ENCODE measurements around the gene TXNL4B. TPM values are rescaled to one million over a fixed set of nuclear protein-coding genes. Genes with fewer than 3 reads are reported as not detected.

TXNL4B gene
- total RNA-seq, 1 experiment from 2014 or later = 8.3 TPM

- ATAC-seq (no peak), DNase-seq (ENCODE audit: low spot score) (no peak)
- POLR2A ChIA-PET = no interaction called here
- CTCF ChIA-PET = interaction anchor here (2.5 kb wide), 1 partner anchor 24 kb away, joined by 68 read pairs; no protein-coding TSS in a partner anchor
- H3K36me3 Mint-ChIP-seq = peaks cover 5% of the 10 kb centered on the region; the same call in 1 of the 2 replicates
- H3K4me1 Mint-ChIP-seq = peaks cover 27% of the 10 kb centered on the region
- H3K4me3 Mint-ChIP-seq = no peak overlapping the region
- H3K9me3 Mint-ChIP-seq = no peaks in the 10 kb centered on the region
- no peak for TF ChIP-seq NFYB (CRISPR knock-in tag; conservative IDR thresholded peaks at IDR 0.05; ENCODE audit: low read depth)
- no peak for TF ChIP-seq JUN (CRISPR knock-in tag; IDR thresholded peaks at IDR 0.05)
- no peak for TF ChIP-seq ATF2 (CRISPR knock-in tag; IDR thresholded peaks at IDR 0.05; ENCODE audit: borderline replicate concordance, low read depth)
- TF ChIP-seq KAT7 (CRISPR knock-in tag; IDR thresholded peaks at IDR 0.05; ENCODE audit: borderline replicate concordance) = no peak
- no peak overlapping the region for H3K27ac Mint-ChIP-seq
- H3K27me3 Mint-ChIP-seq (ENCODE audit: low read depth) = no peaks in the 10 kb centered on the region; the same call in 1 of the 2 replicates
Measured at GRCh38 chr16:72126429-72126765, 33.0 kb upstream of the TXNL4B start.

- POLR2A ChIA-PET = interaction anchor here (1.9 kb wide), 1 partner anchor 24 kb away, joined by 8 read pairs; no protein-coding TSS in a partner anchor
- H3K27ac Mint-ChIP-seq = no peak overlapping the region
- ATAC-seq = no peak
Measured at GRCh38 chr16:72125635-72126428, 32.4 kb upstream of the TXNL4B start.

GRCh38 chr16:72124761-72125634 lies 31.6 kb upstream of the TXNL4B start:
- Mint-ChIP-seq H3K9me3 (no peaks in the 10 kb centered on the region), H3K4me3 (no peak overlapping the region), H3K36me3 (peaks cover 5% of the 10 kb centered on the region; the same call in 1 of the 2 replicates), H3K27ac (0 out of 2 replicates have a peak overlapping the region, but pooled peaks have one; percentile 8), H3K27me3 (ENCODE audit: low read depth) (no peaks in the 10 kb centered on the region; the same call in 1 of the 2 replicates), H3K4me1 (peaks cover 19% of the 10 kb centered on the region)
- ChIA-PET CTCF (interaction anchor here (0.5 to 2.5 kb wide), 29 partner anchors 13 to 1832 kb away, joined by 3 to 68 read pairs (median 5); partner anchors contain the start of genes DHX38 and TXNL4B), POLR2A (interaction anchor here (1.9 kb wide), 1 partner anchor 25 kb away, joined by 8 read pairs; no protein-coding TSS in a partner anchor)
- peak; percentile 80 for DNase-seq (ENCODE audit: low spot score)
- ATAC-seq = peak; percentile 90
- no peak for TF ChIP-seq ZNF232 (CRISPR knock-in tag; IDR thresholded peaks at IDR 0.05)
- TF ChIP-seq SP1 (CRISPR knock-in tag; conservative IDR thresholded peaks at IDR 0.05) = no peak
- TF ChIP-seq USF1 (CRISPR knock-in tag; IDR thresholded peaks at IDR 0.05) = peak; percentile 85
- TF ChIP-seq USF2 (CRISPR knock-in tag; IDR thresholded peaks at IDR 0.05) = peak; percentile 85
- no peak for TF ChIP-seq ZNF425 (CRISPR knock-in tag; conservative IDR thresholded peaks at IDR 0.05)
- no peak for TF ChIP-seq JAZF1 (CRISPR knock-in tag; IDR thresholded peaks at IDR 0.05)
- peak; percentile 80 for TF ChIP-seq CTCF (IDR thresholded peaks at IDR 0.05)
- TF ChIP-seq EMX1 (CRISPR knock-in tag; IDR thresholded peaks at IDR 0.05) = no peak
- no peak for TF ChIP-seq KAT7 (CRISPR knock-in tag; IDR thresholded peaks at IDR 0.05; ENCODE audit: borderline replicate concordance)
- no peak for TF ChIP-seq IRF1 (CRISPR knock-in tag; IDR thresholded peaks at IDR 0.05)
- TF ChIP-seq ATF3 (CRISPR knock-in tag; conservative IDR thresholded peaks at IDR 0.05) = no peak

More at GRCh38 chr16:72125635-72126428, 32.4 kb upstream of the TXNL4B start:
- no peaks in the 10 kb centered on the region; the same call in 1 of the 2 replicates for H3K27me3 Mint-ChIP-seq (ENCODE audit: low read depth)
- CTCF ChIA-PET = interaction anchor here (0.5 to 2.5 kb wide), 23 partner anchors 14 to 1100 kb away, joined by 3 to 68 read pairs (median 5); partner anchors contain the start of genes DHX38 and TXNL4B
- peaks cover 22% of the 10 kb centered on the region for H3K4me1 Mint-ChIP-seq
- H3K9me3 Mint-ChIP-seq = no peaks in the 10 kb centered on the region
- no peak overlapping the region for H3K4me3 Mint-ChIP-seq
- DNase-seq (ENCODE audit: low spot score) = no peak
- TF ChIP-seq ZMAT4 (CRISPR knock-in tag; IDR thresholded peaks at IDR 0.05) = no peak
- no peak for TF ChIP-seq GABPB1 (CRISPR knock-in tag; IDR thresholded peaks at IDR 0.05)
- H3K36me3 Mint-ChIP-seq = peaks cover 5% of the 10 kb centered on the region; the same call in 1 of the 2 replicates

Measured in WTC11 (cell line).